Activated CD4-positive, alpha-beta T cell treated with anti-CD3 and anti-CD28 coated beads for 4 hours (primary cell): ENCODE measurements around the gene POLRMT.
"Not testable (repeated sequence)": the region's sequence is repeated elsewhere in the genome, so short reads cannot be mapped to it uniquely, and the experiment has no call there.

Source experiments
- DNase-seq, 2 donors: peaks; one replicate each; pipeline ENCODE4 v3.0.0-alpha.2; 2020

The POLRMT gene

DNA sequence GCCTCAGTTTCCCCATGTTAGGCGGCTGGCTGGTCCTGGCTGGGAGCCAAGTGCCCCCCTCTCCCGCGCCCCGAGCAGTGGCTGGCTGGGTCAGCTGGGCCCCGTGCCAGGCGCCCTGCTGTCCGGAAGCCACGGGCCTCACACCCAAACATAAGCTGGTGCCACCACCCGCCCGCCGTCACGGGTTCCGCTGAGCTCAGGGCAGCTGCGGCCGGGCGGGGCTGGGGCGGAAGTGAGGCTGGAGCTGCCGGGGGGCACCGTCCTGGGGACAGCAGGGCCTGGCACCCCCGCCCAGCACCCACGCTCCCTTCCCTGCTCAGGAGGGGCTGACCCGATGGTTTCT is 24.4 kb downstream of the POLRMT start:
- DNase-seq = no peak

DNA sequence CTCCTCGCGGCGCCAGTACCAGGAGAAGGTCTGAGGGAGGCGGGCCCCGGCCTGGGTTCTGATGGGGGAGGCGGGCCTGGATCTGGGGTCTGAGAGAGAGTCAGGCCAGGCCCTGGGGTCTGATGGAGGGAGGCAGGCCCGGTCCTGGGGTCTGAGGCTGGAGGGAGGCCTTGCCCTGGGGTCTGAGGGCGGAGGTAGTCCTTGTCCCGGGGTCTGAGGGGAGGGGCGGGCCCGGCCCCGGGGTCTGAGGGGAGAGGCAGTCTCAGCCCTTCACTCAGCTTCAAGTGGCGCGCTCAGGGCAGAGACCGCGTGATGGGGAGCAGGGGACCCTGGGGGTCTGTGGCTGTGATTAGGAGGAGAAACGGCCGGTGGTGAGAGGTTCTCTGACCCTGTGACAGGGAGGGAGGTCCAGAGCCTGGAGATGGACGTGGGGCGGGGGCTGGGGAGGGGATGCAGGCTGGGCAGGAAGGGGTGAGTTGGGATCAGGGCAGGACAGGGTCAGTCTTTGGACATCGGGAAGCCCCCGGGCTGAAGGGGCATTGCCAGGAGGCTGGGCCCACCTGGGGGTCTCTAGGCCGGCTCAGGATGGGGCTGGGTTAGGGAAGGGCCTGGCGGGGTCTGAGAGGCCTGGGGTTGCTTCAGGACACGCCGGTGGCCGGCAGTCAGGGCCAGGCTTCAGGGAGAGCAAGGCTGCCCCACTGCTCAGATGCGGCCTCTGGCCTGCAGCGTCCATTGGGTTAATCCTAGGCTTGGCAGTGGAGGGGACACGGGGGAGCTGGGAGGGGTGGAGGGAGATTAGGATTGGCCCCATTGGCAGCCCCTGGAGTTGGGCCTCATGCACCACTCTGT is 25.0 kb downstream of the POLRMT start:
- DNase-seq = no peak

GRCh38 chr19:607301-608154 is 25.8 kb downstream of the POLRMT start:
- DNase-seq = no peak

- not testable (repeated sequence) for DNase-seq
Measured at GRCh38 chr19:605061-605971, 28.0 kb downstream of the POLRMT start.

DNA sequence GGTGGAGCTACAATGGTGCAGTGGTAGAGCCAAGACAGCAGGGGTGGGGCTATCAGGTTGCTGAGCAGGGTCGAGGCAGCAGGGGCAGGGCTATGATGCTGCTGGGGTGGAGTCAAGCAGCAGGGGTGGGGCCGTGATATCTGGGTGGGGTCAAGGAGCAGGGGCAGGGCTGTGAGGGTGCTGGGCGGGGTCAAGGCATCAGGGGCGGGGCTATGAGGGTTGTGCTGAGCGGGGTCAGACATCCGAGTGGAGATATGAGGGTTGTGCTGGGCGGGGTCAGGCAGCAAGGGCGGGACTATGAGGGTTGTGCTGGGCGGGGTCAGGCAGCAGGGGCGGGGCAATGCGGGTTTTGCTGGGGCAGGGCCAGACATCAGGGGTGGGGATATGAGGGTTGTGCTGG is 29.0 kb downstream of the POLRMT start:
- DNase-seq = no peak

GRCh38 chr19:603779-604178 is 29.6 kb downstream of the POLRMT start:
- not testable (repeated sequence) for DNase-seq

- DNase-seq = not testable (repeated sequence)
Measured at GRCh38 chr19:603302-603639, 30.1 kb downstream of the POLRMT start.

DNA sequence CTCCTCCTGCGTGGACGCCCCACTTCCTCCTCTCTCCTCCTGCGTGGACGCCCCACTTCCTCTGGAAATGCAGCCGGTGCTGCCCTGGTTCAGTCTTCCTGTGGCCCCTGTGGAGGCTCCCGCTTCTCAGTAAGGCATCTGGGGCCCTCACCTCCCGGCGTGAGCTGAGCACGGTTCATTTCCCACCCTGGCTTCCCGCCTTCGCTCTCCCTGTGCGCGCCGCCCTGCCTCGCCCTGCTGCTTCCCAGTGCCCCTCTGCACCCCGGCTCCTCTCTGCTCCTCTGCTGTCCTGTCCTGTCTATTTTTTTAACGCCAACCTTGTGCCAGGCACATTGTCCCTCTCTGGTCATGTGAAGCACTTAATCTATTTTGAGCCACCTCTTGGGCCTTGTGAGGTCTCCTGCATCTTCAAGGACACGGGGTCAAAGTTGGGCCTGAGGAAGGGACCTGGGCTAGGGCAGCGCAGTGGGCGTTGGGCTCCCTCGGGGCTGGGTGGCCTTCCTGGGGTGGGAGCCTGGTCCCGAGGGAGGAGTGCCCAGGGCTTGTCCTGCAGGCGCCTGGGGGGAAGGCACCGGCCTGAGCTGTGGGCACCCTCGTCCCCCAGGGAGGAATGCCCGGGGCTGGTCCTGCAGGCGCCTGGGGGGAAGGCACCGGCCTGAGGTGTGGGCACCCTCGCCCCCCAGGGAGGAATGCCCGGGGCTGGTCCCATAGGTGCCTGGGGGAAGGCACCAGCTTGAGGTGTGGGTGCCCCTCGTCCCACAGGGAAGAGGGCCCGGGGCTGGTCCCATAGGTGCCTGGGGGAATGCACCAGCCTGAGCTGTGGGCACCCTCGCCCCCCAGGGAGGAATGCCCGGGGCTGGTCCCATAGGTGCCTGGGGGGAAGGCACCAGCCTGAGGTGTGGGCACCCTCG is 30.7 kb downstream of the POLRMT start:
- DNase-seq = no peak

GRCh38 chr19:601790-602189 is 31.5 kb downstream of the POLRMT start:
- DNase-seq = no peak

GRCh38 chr19:601310-601709 is 32.0 kb downstream of the POLRMT start:
- no peak for DNase-seq

DNA sequence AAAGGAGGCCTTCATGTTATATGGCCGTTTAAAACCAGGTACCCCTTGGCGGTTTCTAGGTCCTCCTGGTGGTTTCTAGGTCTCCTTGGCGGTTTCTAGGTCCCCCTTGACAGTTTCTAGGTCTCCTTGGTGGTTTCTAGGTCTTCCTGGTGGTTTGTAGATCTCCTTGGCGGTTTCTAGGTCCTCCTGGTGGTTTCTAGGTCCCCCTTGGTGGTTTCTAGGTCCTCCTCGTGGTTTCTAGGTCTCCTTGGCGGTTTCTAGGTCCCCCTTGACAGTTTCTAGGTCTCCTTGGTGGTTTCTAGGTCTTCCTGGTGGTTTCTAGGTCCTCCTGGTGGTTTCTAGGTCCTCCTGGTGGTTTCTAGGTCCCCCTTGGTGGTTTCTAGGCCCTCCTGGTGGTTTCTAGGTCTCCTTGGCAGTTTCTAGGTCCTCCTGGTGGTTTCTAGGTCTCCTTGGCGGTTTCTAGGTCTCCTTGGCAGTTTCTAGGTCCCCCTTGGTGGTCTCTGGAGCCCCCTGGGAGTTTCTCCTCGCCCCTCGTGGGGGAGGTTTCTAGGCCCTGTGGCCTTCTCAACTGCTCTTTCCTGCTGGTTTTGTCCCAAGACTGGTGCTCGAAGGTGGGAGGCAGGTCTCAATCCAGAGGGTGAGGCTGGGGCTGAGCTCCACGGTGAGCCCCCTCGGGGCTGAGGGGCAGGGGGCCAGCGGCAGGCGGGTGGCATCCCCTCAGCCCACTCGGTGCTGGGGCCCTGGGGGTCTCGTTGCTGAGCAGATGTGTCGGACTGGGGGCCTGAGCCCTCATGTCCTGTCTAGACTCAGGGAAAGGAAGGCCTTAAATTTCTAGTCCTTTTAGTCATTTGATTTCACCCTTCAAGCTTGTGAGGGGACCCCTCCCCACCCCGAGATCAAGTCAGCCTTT is 35.7 kb downstream of the POLRMT start:
- no peak for DNase-seq

DNA sequence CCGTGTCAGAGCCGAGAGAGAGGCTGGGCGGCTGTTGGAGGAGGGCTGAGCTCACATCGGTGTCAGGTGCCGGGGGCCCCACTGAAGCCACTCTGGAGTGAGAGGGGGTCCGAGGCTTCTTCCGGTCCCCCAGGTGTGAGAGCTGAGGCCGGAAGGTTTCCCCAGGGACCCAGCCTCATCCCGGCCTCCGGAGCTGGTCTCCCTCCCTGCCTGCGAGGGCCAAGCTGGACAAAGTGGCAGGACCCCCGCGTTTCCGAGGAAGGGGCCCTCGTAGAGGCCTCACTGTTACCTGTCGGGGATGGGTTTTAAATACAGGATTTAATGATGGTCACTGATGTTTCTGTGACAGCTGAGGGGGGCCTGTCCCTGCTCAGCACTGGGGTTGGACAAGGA is 37.1 kb downstream of the POLRMT start:
- no peak for DNase-seq

DNA sequence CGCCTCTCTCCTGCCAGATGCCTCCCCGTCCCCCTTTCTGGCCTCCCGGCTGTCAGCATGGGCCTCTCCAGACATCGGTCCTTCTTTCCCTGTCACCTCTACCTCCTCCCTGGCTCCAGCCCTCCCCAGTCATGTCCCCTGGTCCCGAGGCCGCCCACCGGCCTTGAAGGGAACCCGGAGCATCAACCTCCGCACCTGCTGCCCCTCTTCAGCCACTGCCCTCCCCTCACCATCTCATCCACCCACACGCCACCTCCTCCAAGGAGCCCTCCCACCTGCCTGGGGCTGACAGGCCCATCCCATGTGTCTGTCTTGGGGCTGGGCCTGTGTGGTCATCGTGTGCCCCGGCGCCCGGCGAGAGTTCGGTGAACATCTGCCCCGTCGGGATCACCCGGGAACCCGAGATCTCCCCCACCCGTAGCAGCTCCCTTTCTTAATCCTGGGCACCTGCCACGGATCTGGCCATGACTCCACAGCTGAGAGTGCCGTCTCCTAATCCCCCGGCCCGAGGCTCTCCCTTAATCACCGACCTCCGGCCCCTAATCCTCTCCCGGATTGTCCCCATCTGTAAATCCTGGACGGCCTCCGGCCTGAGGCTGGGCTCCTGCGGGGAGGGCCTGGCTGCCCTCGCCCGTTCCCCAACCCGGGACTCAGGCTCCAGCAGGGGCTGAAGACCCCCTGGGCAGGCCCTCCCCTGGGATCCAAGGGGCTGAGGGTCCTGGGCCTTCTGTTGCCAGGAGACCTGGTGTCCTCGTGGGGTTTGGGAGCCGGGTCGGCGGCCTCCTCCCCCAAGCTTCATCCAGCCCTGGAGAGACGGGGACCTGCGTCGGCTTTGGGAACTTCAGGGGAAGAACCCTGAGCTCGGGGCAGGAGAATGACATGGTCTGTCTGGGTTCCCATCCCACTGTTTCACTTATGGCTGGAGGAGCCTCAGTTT is 37.7 kb downstream of the POLRMT start:
- no peak for DNase-seq

DNA sequence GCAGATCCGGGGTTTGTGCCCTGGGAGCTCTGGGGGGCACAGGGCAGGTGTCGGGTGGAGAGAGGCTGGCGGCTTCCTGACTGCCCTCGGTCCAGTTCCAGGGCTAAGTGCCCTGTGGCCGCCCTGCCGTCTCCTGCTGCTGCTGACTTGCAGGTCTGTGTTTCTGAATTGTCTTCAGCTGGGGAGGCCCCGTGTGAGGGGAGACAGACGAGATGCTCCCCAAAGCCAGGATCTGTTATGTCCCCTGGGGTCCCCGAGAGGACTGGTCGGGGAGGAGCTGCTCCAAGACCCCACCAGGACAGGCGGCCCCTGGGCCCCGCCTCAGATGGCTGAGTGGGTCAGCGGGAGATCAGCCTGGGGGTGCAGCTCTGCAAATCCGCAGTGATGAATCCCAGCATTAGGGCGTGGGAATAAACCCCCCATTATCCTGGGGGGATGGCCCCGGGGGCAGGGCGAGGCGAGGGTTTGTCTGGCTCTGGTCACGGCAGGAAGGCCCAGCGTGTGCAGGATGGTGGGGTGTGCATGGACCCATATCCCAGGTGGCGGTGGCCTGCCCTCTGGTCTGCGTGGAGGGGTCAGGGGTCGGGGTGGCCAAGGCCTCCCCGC is 39.0 kb downstream of the POLRMT start:
- no peak for DNase-seq

- no peak for DNase-seq
Measured at GRCh38 chr19:593505-593904, 39.8 kb downstream of the POLRMT start.

DNA sequence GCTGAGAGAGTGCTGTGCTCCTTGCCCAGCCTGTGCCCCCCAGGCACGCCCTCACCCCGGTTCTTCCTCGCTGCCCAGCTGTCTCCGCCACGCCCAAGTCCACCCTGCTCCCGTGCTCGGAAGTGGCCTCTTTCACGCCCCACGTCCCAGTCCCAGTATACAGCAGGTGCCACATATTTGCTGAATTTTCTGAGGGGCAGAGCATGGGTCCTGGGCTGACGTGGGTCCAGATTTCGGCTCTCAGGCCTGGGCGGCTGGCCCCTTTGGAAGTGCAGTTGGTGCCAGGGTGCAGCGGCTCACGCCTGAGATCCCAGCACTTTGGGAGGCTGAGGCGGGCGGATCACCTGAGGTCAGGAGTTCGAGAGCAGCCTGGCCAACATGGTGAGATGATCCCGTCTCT is 40.3 kb downstream of the POLRMT start:
- no peak for DNase-seq

DNA sequence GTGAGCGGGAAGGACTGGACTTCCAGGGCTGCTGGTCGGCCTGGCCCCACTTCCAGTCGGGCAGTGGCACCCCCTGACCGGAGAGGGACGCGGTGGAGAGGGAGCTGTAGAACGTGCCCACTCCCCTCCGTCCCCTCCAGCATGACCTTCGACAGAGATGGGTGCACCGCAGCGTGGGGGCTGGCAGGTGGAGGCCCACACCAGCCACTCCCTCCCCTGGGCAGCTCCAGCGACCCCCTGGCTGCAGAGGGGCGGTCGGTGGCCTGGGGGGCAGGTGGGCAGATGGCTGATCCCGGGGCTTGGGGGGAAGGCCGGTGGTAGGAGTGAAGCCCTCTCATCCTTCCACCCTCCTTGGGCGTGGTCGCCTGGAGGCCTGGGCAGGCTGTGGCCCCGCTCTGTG is 41.2 kb downstream of the POLRMT start:
- DNase-seq = no peak

DNA sequence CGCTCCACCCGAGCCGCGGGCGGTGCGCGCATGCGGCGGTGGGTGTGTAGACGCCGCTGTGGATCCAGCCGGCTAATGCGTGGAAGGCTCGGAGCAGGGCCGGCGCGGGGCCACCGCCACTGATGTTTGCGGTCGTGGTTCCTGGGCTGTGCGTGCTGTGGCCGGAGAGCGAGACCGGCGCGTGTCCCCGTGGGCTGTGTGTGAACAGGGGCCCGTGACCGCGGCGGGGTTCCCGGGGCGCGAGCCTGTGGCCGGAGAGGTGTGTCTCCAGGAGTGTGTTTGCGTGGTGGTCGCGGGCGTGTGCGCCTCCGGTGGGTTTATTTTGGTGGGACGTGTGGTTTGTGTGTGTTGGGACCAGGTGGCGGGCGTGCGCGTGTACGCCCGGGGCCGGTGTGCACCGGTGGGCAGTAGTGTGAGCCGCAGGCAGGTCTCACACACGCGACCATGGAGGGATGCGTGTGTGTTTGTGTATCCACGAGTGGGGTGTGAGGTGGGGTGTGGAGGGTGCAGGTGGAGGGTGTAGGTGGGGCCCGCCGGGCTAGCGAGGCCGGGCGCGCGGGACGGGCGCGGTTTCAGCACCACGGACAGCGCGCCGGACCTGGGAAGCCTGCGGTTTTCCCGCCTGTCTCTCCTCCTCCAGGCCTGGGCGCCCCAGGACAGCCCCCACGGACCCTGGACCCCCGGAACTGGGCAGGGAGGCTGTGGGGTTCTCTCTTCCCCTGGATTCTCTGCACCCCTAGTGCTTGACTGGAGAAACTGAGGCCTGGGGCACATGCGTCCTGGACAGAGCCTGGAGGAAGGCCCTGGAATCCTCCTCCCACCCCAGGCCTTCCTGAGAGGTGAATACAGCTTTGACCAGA is 42.0 kb downstream of the POLRMT start:
- no peak for DNase-seq

DNA sequence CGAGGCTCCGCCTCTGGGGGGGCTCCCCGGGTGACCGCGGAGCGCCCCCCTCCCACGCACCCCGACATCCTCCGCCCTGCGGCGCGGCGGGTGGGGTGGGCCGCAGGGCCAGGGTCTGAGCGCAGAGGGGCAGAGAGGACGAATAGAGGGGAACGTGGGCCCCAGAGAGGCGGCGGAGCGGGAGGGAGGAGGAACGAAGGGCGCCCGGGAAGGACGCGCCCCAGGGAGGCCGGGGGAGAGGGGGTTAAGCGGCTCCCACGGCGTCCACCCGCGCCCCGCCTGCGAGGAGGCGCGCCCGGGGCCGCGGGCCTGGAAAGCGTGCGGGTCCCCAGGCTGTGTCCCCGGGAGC is 42.6 kb downstream of the POLRMT start:
- DNase-seq = no peak
